LNCAP (cell line): ENCODE measurements around the gene C1orf159.

ENCODE experiments used
- CTCF ChIP-seq: fragments of 450-650 bp; IDR thresholded peaks from 2 replicates; pipeline ENCODE4 v1.5.1; 2017; ENCODE audit warnings: mild to moderate bottlenecking

C1orf159 gene

DNA sequence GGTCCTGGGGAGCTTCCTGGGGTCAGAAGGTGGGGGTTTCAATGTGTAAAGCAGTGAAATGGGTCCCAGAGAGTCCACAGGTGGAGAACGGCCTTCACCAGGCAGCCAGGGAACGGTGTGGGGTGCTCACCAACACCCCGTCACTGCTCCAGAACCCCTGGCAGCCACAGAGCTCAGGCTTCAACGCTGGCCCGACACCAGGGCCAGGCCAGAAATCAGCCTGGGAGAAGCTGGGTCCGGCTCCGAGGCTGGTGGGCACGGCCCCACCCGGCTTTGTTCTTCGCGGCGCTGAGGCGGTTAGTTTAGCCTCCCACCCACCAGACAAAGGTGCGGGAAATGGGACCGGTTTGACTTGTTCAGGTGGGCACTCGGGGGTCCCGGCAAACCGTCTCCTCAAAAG, 24.8 kb upstream of the C1orf159 start:
- TF ChIP-seq CTCF: no peak

GRCh38 chr1:1137256-1138045, 21.6 kb upstream of the C1orf159 start:
- no peak for TF ChIP-seq CTCF

- no peak for TF ChIP-seq CTCF
Observed at GRCh38 chr1:1136547-1137230, 20.8 kb upstream of the C1orf159 start.

GRCh38 chr1:1135339-1136136, 19.6 kb upstream of the C1orf159 start:
- TF ChIP-seq CTCF: no peak

GRCh38 chr1:1134300-1134970, 18.5 kb upstream of the C1orf159 start:
- TF ChIP-seq CTCF: no peak

DNA sequence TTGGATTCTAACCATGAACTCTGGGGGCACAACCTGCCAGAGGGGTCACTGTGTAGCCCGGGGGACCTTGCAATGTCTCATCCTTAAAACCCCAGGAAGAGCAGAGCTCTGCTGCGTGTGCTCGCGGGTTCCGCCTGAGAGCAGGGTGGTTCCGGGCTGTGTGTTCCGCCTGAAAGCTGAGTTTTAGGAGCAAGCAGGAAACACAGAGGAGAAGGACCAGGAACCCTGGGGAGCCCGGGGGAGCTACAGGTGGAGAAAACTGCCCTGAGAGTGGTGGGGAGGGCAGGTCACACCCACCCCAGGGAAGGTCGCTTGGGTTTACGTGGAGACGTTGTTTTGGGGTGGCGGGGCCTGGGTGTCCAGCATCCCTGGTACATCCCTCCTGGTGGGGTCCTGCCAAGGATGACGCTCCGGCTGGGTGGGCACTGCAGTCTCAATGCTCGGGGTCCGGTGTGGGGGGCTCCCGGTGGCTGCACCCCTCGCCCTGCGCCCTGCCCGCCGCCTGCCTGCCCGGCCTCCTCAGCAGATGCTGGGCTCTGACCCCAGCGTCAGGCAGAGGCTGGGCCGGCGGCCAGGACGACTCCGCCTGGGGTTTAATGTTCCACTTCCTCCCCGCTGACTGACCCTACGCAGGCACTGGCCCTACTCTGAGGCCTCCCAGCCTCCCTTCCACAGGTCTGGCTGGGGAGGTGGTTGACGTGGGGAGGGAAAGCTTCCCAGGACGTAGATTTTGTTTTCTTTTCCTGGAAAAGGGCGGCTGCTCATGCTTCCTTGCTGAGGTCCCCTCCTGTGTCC, 17.3 kb upstream of the C1orf159 start:
- TF ChIP-seq CTCF: no peak
